B cell (primary cell): ENCODE results near the gene DNAH10. TPM values are rescaled to one million over a fixed set of nuclear protein-coding genes. Genes with fewer than 3 reads are reported as not detected.

Experiments
- ATAC-seq: fragments of 200-7000 bp; cut with Tn5 transposase; one replicate; pipeline ENCODE4 v1.10.0; 2021; ENCODE audit warnings: low read depth, mild to moderate bottlenecking, moderate number of reproducible peaks, moderate library complexity
- CTCF ChIA-PET: fragments of 350-600 bp; sonication (Branson Sonifier 250); formaldehyde crosslinking; loops from one replicate; lab custom pipeline; 2021; ENCODE audit warnings: antibody characterized with exemption, inconsistent platforms; lab: Charles Lee
- POLR2A ChIA-PET: fragments of 350-600 bp; sonication (Branson Sonifier 250); formaldehyde crosslinking; loops from one replicate; lab custom pipeline; 2021; ENCODE audit warnings: antibody characterized with exemption; lab: Charles Lee
- DNase-seq: peaks from one replicate; pipeline ENCODE4 v3.0.0; 2013
- H2AFZ ChIP-seq: 2 replicates; pipeline ENCODE4 v1.6.1; 2012; ENCODE audit warnings: mild to moderate bottlenecking, low read depth, low read length; ENCODE audit not compliant: insufficient read depth, poor library complexity, severe bottlenecking
- H3K27ac ChIP-seq, 2 donors: 1 replicate in 1 of 2; 2 replicates in 1 of 2; pipeline ENCODE4 v1.5.1; 2012 to 2013; ENCODE audit warnings: low read length in 2 of 2, mild to moderate bottlenecking in 2 of 2, moderate library complexity in 1 of 2
- H3K27me3 ChIP-seq, 4 experiments: fragments of 200-600 bp in 1 of 4; sonication (generic) in 1 of 4; replicated peaks in 1 of 4; 1 replicate in 2 of 4; 2 replicates in 2 of 4; pipeline versions ENCODE4 v1.6.1 to v1.7.0; 2013 to 2016; ENCODE audit warnings: low read length in 3 of 4, mild to moderate bottlenecking in 2 of 4, mixed read lengths in 1 of 4, moderate library complexity in 1 of 4; ENCODE audit not compliant: insufficient read depth in 4 of 4, control insufficient read depth in 3 of 4; ENCODE audit errors: control extremely low read depth in 1 of 4
- H3K36me3 ChIP-seq, 2 experiments: replicated peaks in 1 of 2; 1 replicate in 1 of 2; 2 replicates in 1 of 2; pipeline versions ENCODE4 v1.6.1 to v1.7.1; 2013; ENCODE audit warnings: low read length in 1 of 2; ENCODE audit not compliant: insufficient read depth in 2 of 2, control insufficient read depth in 1 of 2; ENCODE audit errors: control extremely low read depth in 1 of 2, extremely low read depth in 1 of 2
- H3K4me1 ChIP-seq, 2 donors: fragments of 200-600 bp in 1 of 2; sonication (generic) in 1 of 2; 1 replicate in 1 of 2; 2 replicates in 1 of 2; pipeline versions ENCODE4 v1.5.1 to v1.6.1; 2013 to 2017; ENCODE audit warnings: low read length in 2 of 2; ENCODE audit not compliant: control insufficient read depth in 2 of 2, insufficient read depth in 2 of 2
- H3K4me2 ChIP-seq: replicated peaks from 2 replicates; pipeline ENCODE3; 2012; ENCODE audit warnings: mild to moderate bottlenecking, low read depth, low read length; ENCODE audit not compliant: poor library complexity, severe bottlenecking
- H3K4me3 ChIP-seq, 5 experiments: fragments of 200-600 bp in 1 of 5; sonication (generic) in 1 of 5; 1 replicate in 3 of 5; 2 replicates in 2 of 5; pipeline versions ENCODE4 v1.5.1 to v1.7.0; 2011 to 2016; ENCODE audit warnings: low read length in 4 of 5, mild to moderate bottlenecking in 4 of 5, low read depth in 2 of 5, control low read depth in 1 of 5, moderate library complexity in 1 of 5; ENCODE audit not compliant: insufficient read depth in 1 of 5; ENCODE audit errors: control extremely low read depth in 1 of 5, extremely low read depth in 1 of 5
- H3K79me2 ChIP-seq: fragments of 200-600 bp; sonication (generic); one replicate; pipeline ENCODE4 v1.6.0; 2016; ENCODE audit warnings: low read length; ENCODE audit not compliant: control insufficient read depth, insufficient read depth
- H3K9ac ChIP-seq: fragments of 200-600 bp; sonication (generic); 2 replicates; pipeline ENCODE4 v1.6.1; 2017; ENCODE audit warnings: mild to moderate bottlenecking, low read length, moderate library complexity
- H3K9me3 ChIP-seq, 3 donors: one replicate each; pipeline versions ENCODE4 v1.6.1 to v1.7.1; 2013; ENCODE audit warnings: low read length in 2 of 3; ENCODE audit not compliant: control insufficient read depth in 2 of 3, insufficient read depth in 1 of 3; ENCODE audit errors: control extremely low read depth in 1 of 3
- H4K20me1 ChIP-seq: 2 replicates; pipeline ENCODE4 v1.6.0; 2012; ENCODE audit warnings: mild to moderate bottlenecking, low read length; ENCODE audit not compliant: insufficient read depth, control insufficient read depth, poor library complexity, severe bottlenecking
- H3K27ac Mint-ChIP-seq: one replicate; pipeline ENCODE4 v1.8.0; 2021; ENCODE audit warnings: mixed read lengths
- H3K27me3 Mint-ChIP-seq: one replicate; pipeline ENCODE4 v1.8.0; 2021; ENCODE audit warnings: mixed read lengths
- H3K4me1 Mint-ChIP-seq: one replicate; pipeline ENCODE4 v1.8.0; 2021; ENCODE audit warnings: mixed read lengths
- H3K4me3 Mint-ChIP-seq: one replicate; pipeline ENCODE4 v1.8.0; 2021; ENCODE audit warnings: mixed read lengths
- H3K9me3 Mint-ChIP-seq: one replicate; pipeline ENCODE4 v1.8.0; 2022; ENCODE audit warnings: mixed read lengths; ENCODE audit not compliant: insufficient read depth
- EZH2 ChIP-seq: IDR thresholded peaks from 2 replicates; pipeline ENCODE4 v1.6.1; 2012; ENCODE audit warnings: borderline replicate concordance, low read depth, mild to moderate bottlenecking, moderate library complexity, low read length; ENCODE audit not compliant: insufficient read depth, poor library complexity, severe bottlenecking
- WGBS: methylation state at CpG from one replicate; pipeline ENCODE4 v1.1.5; 2013; ENCODE audit warnings: missing lambda C conversion rate; ENCODE audit not compliant: insufficient coverage; 5-methylcytosine and 5-hydroxymethylcytosine counted together
- intact Hi-C: fragments of 100-400 bp; cut with micrococcal nuclease; formaldehyde crosslinking; loops from one replicate; pipeline ENCODE4 v1.10.0; 2022
- polyA plus RNA-seq: library from polyadenylated mRNA; depleted of rRNA; stranded (reverse); fragments of >200 nt; gene quantifications from 2 replicates; pipeline ENCODE4 v1.2.3, GENCODE V29; 2012
- total RNA-seq, 2 donors: library from RNA; stranded (reverse); fragments of 120-200 nt in 1 of 2; gene quantifications; 1 replicate in 1 of 2; 2 replicates in 1 of 2; pipeline versions ENCODE4 v1.2.3 to v1.2.4, GENCODE V29; 2013 to 2022
- TF ChIP-seq, protein P1 (sequence below): fragments of 200-600 bp; IDR thresholded peaks from one replicate; pipeline ENCODE4 v1.8.0; 2022; ENCODE audit warnings: antibody characterized with exemption, mild to moderate bottlenecking

DNAH10 gene
- total and polyA plus RNA-seq, 2 donors (not counting 1 experiment from before 2014, with no cell fraction given), result 0.24 to 0.99 TPM

- no peaks in the 10 kb centered on the region for H4K20me1 ChIP-seq
- H3K27ac ChIP-seq, result peak overlapping the region in 1 of 2 donors; percentile 5
- Mint-ChIP-seq H3K27me3 (no peaks in the 10 kb centered on the region), H3K4me3 (peak overlapping the region; percentile 3), H3K4me1 (peaks cover 10% of the 10 kb centered on the region), H3K27ac (no peak overlapping the region), H3K9me3 (no peaks in the 10 kb centered on the region)
- peaks cover 7 to 19% of the 10 kb centered on the region in 2 donors for H3K4me1 ChIP-seq
- WGBS, result 0% methylated on average over 2 of the region's 5 CpGs
- peak overlapping the region; percentile 33 for H3K9ac ChIP-seq
- H3K9me3 ChIP-seq, result no peaks in the 10 kb centered on the region
- H3K36me3 ChIP-seq, result peaks cover 14 to 60% of the 10 kb centered on the region in 2 experiments
- peaks cover 9% of the 10 kb centered on the region for H3K79me2 ChIP-seq
- no peak overlapping the region for H2AFZ ChIP-seq
- no peak for TF ChIP-seq EZH2
- TF ChIP-seq, protein P1, sequence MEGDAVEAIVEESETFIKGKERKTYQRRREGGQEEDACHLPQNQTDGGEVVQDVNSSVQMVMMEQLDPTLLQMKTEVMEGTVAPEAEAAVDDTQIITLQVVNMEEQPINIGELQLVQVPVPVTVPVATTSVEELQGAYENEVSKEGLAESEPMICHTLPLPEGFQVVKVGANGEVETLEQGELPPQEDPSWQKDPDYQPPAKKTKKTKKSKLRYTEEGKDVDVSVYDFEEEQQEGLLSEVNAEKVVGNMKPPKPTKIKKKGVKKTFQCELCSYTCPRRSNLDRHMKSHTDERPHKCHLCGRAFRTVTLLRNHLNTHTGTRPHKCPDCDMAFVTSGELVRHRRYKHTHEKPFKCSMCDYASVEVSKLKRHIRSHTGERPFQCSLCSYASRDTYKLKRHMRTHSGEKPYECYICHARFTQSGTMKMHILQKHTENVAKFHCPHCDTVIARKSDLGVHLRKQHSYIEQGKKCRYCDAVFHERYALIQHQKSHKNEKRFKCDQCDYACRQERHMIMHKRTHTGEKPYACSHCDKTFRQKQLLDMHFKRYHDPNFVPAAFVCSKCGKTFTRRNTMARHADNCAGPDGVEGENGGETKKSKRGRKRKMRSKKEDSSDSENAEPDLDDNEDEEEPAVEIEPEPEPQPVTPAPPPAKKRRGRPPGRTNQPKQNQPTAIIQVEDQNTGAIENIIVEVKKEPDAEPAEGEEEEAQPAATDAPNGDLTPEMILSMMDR, result no peak
- ChIA-PET CTCF (no interaction called here), POLR2A (interaction anchor here (0.7 kb wide), 1 partner anchor 1271 kb away, joined by 3 read pairs; no protein-coding TSS in a partner anchor)
- ATAC-seq (no peak), DNase-seq (peak; percentile 33)
- intact Hi-C loops, result no loop called here
- no peaks in the 10 kb centered on the region for H3K27me3 ChIP-seq
- H3K4me2 ChIP-seq, result peak overlapping the region; percentile 66
- H3K4me3 ChIP-seq, result peak overlapping the region in 1 of 5 experiments; percentile 38
These were observed 38.3 kb upstream of the DNAH10 start for GRCh38 chr12:123723765-123724164.

DNA sequence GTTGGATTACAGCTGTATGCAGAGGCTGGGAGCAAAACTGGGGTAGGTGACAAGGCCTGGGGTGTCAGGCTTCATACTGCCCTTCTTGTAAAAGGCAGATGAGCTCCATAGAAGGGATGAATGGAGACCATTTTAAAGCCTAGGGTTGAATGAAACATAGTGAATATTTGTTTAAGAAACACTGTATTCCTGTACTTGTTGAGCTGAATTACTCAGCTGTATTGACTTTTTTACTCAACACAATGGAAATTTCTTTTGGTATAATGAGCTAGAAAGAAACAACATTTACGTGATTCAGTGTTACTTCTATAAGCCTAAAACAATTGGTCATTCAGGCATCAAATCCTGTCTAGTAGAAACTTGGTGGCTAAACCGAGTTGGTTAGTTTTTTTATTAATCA is 35.9 kb upstream of the DNAH10 start:
- intact Hi-C loops, result no loop called here
- TF ChIP-seq EZH2, result no peak
- TF ChIP-seq, protein P1, result no peak
- Mint-ChIP-seq H3K4me1 (peaks cover 10% of the 10 kb centered on the region), H3K9me3 (no peaks in the 10 kb centered on the region), H3K4me3 (no peak overlapping the region), H3K27me3 (no peaks in the 10 kb centered on the region), H3K27ac (no peak overlapping the region)
- Histone ChIP-seq H3K4me3 (no peak overlapping the region), H3K4me1 (peaks cover 7 to 19% of the 10 kb centered on the region in 2 donors), H3K4me2 (no peak overlapping the region), H3K9ac (no peak overlapping the region), H4K20me1 (no peaks in the 10 kb centered on the region), H3K27ac (no peak overlapping the region), H3K36me3 (peaks cover 16 to 67% of the 10 kb centered on the region in 2 experiments), H3K27me3 (no peaks in the 10 kb centered on the region), H3K9me3 (no peaks in the 10 kb centered on the region), H2AFZ (no peak overlapping the region), H3K79me2 (peaks cover under 1% of the 10 kb centered on the region)
- no peak for DNase-seq
- POLR2A ChIA-PET, result no interaction called here
- CTCF ChIA-PET, result interaction anchor here (1.1 kb wide), 1 partner anchor 9 kb away, joined by 3 read pairs; no protein-coding TSS in a partner anchor
- no CpG with 5 or more reads among the region's 2 CpGs for WGBS
- ATAC-seq, result no peak
